Measurements from ENCODE around the gene NCOR1.
"Not testable (repeated sequence)": the region's sequence is repeated elsewhere in the genome, so short reads cannot be mapped to it uniquely, and the experiment has no call there.

- TF ChIP-seq EP300 (IDR thresholded peaks at IDR 0.05; ENCODE audit: borderline replicate concordance in 1 of 2, low read depth in 1 of 2, low read length in 1 of 2); USF1 (IDR thresholded peaks at IDR 0.05; ENCODE audit: borderline replicate concordance, low read depth); CTCF (IDR thresholded peaks at IDR 0.05); RXRA (IDR thresholded peaks at IDR 0.05; ENCODE audit: borderline replicate concordance, low read depth): not testable (repeated sequence)
These were observed 160.2 kb downstream of the NCOR1 start for GRCh38 chr17:16055139-16055538.
